ENCODE results near the gene CPED1.
"Not testable (repeated sequence)": the region's sequence is repeated elsewhere in the genome, so short reads cannot be mapped to it uniquely, and the experiment has no call there.

Gene CPED1

GRCh38 chr7:120979765-120980499 lies 8.6 kb upstream of the CPED1 start:
- POLR2A ChIA-PET: no interaction called here
- no peaks in the 10 kb centered on the region for H3K9me3 ChIP-seq (ENCODE audit: control extremely low read depth in 1 of 5, control insufficient read depth in 4 of 5, insufficient read depth in 2 of 5, low read depth in 1 of 5, low read length in 4 of 5)
- WGBS (ENCODE audit: insufficient coverage): no CpG with 5 or more reads among the region's 1 CpG

DNA sequence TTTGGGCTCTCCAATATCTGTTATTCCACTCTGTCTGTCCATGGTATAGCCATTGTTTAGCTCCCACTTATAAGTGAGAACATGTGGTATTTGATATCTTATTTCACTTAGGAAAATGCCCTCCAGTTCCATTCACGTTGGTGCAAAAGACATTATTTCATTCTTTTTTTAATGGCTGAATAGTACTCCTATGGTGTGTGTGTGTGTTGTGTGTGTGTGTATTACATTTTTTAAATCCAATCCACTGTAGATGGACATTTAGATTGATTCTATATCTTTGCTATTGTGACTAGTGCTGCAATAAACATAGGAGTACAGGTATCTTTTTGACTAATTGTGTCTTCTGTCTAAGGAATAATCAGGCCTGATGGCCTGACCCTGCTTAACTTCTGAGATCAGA lies 7.4 kb upstream of the CPED1 start:
- DNase-seq: no peak
- Histone ChIP-seq H3K36me3 (ENCODE audit: control insufficient read depth in 4 of 4, insufficient read depth in 4 of 4, low read length in 3 of 4) (no peaks in the 10 kb centered on the region), H3K4me3 (ENCODE audit: control insufficient read depth in 1 of 7, extremely low read depth in 1 of 7, insufficient read depth in 4 of 7, low read depth in 2 of 7, low read length in 6 of 7) (no peak overlapping the region), H3K27ac (ENCODE audit: insufficient read depth in 1 of 2, low read depth in 1 of 2, low read length in 2 of 2, poor library complexity in 1 of 2, severe bottlenecking in 2 of 2) (no peak overlapping the region), H3K27me3 (replicated peaks in 2 of 5; ENCODE audit: control insufficient read depth in 4 of 5, insufficient read depth in 5 of 5, low read length in 4 of 5) (no peaks in the 10 kb centered on the region), H3K4me1 (ENCODE audit: control extremely low read depth in 1 of 4, control insufficient read depth in 4 of 4, insufficient read depth in 4 of 4, low read length in 3 of 4) (peaks cover 0 to 34% (median 3%) of the 10 kb centered on the region in 4 experiments), H3K9me3 (ENCODE audit: control extremely low read depth in 1 of 5, control insufficient read depth in 4 of 5, insufficient read depth in 2 of 5, low read depth in 1 of 5, low read length in 4 of 5) (no peaks in the 10 kb centered on the region)
- CTCF ChIA-PET: interaction anchor here (1.3 kb wide), 1 partner anchor 95 kb away, joined by 3 read pairs; no protein-coding TSS in a partner anchor
- no CpG with 5 or more reads among the region's 1 CpG for WGBS (ENCODE audit: insufficient coverage)
- POLR2A ChIA-PET: no interaction called here

More at GRCh38 chr7:120979765-120980499, 8.6 kb upstream of the CPED1 start:
- CTCF ChIA-PET: interaction anchor here (0.9 to 2.2 kb wide), 4 partner anchors 9 to 128 kb away, joined by 3 to 13 read pairs (median 3); partner anchors contain the start of gene CPED1
- Histone ChIP-seq H3K4me1 (ENCODE audit: control extremely low read depth in 1 of 4, control insufficient read depth in 4 of 4, insufficient read depth in 4 of 4, low read length in 3 of 4) (peaks cover 0 to 34% (median 3%) of the 10 kb centered on the region in 4 experiments), H3K4me3 (ENCODE audit: control insufficient read depth in 1 of 7, extremely low read depth in 1 of 7, insufficient read depth in 4 of 7, low read depth in 2 of 7, low read length in 6 of 7) (no peak overlapping the region), H3K27me3 (replicated peaks in 2 of 5; ENCODE audit: control insufficient read depth in 4 of 5, insufficient read depth in 5 of 5, low read length in 4 of 5) (no peaks in the 10 kb centered on the region), H3K36me3 (ENCODE audit: control insufficient read depth in 4 of 4, insufficient read depth in 4 of 4, low read length in 3 of 4) (peaks cover 0 to 11% (median 2%) of the 10 kb centered on the region in 4 experiments), H3K27ac (ENCODE audit: insufficient read depth in 1 of 2, low read depth in 1 of 2, low read length in 2 of 2, poor library complexity in 1 of 2, severe bottlenecking in 2 of 2) (no peak overlapping the region)
- DNase-seq: peak in 2 of 3 donors; percentile 63 to 73

DNA sequence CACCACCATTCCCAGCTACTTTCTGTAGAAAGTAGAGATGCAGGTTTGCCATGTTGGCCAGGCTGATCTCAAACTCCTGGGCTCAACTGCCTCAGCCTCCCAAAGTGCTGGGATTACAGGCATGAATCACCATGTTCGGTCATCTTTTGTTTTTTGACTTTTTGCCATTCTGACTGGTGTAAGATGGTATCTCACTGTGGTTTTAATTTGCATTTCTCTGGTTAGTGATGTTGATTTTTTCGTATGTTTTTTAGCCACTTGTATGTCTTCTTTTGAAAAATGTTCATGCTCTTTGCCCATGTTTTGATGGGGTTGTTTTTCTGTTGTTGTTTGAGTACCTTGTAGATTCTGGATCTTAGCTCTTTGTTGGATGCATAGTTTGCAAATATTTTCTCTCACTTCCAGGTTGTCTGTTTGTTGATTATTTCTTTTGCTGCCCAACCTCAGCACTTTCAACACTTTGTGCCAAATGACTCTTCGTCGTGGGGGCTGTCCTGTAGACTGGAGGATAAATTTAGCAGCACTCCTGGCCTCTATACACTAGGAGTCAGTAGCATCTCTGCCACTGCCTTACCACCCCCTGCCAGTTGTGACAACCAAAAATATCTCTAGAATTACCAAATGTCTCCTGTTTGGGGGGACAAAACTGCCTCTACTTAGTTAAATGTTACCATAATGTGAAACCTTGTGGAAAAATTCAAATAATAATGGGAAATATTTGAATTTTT lies 6.5 kb upstream of the CPED1 start:
- no peak overlapping the region for H3K27ac ChIP-seq (ENCODE audit: insufficient read depth in 1 of 2, low read depth in 1 of 2, low read length in 2 of 2, poor library complexity in 1 of 2, severe bottlenecking in 2 of 2)
- peak in 2 of 3 donors; percentile 30 to 46 for DNase-seq
- peaks cover 0 to 34% (median 3%) of the 10 kb centered on the region in 4 experiments for H3K4me1 ChIP-seq (ENCODE audit: control extremely low read depth in 1 of 4, control insufficient read depth in 4 of 4, insufficient read depth in 4 of 4, low read length in 3 of 4)
- ChIA-PET CTCF (no interaction called here), POLR2A (interaction anchor here (0.6 kb wide), 1 partner anchor 32 kb away, joined by 4 read pairs; the partner anchor contains the start of gene ING3)
- no peak overlapping the region for H3K4me3 ChIP-seq (ENCODE audit: control insufficient read depth in 1 of 7, extremely low read depth in 1 of 7, insufficient read depth in 4 of 7, low read depth in 2 of 7, low read length in 6 of 7)
- 66% methylated on average over 4 of the region's 4 CpGs for WGBS (ENCODE audit: insufficient coverage)
- no peaks in the 10 kb centered on the region for H3K9me3 ChIP-seq (ENCODE audit: control extremely low read depth in 1 of 5, control insufficient read depth in 4 of 5, insufficient read depth in 2 of 5, low read depth in 1 of 5, low read length in 4 of 5)
- no peaks in the 10 kb centered on the region for H3K36me3 ChIP-seq (ENCODE audit: control insufficient read depth in 4 of 4, insufficient read depth in 4 of 4, low read length in 3 of 4)
- no peaks in the 10 kb centered on the region for H3K27me3 ChIP-seq (replicated peaks in 2 of 5; ENCODE audit: control insufficient read depth in 4 of 5, insufficient read depth in 5 of 5, low read length in 4 of 5)

DNA sequence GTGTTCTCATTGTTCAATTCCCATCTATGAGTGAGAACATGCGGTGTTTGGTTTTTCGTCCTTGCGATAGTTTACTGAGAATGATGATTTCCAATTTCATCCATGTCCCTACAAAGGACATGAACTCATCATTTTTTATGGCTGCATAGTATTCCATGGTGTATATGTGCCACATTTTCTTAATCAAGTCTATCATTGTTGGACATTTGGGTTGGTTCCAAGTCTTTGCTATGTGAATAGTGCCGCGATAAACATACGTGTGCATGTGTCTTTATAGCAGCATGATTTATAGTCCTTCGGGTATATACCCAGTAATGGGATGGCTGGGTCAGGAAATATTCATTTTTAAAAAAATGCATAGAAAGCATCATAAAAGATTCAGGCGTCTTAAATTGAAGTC lies 4.9 kb upstream of the CPED1 start:
- POLR2A ChIA-PET: not testable (repeated sequence)
- 90% methylated on average over 2 of the region's 8 CpGs for WGBS (ENCODE audit: insufficient coverage)

GRCh38 chr7:120984406-120984805 lies 4.1 kb upstream of the CPED1 start:
- no peak for DNase-seq
- POLR2A ChIA-PET: no interaction called here
- CTCF ChIA-PET: interaction anchor here (1.2 to 8.2 kb wide), 5 partner anchors 18 to 111 kb away, joined by 3 to 193 read pairs (median 4); no protein-coding TSS in a partner anchor

More for the DNA sequence above, 4.9 kb upstream of the CPED1 start:
- H3K27me3 ChIP-seq (replicated peaks in 2 of 5; ENCODE audit: control insufficient read depth in 4 of 5, insufficient read depth in 5 of 5, low read length in 4 of 5); CTCF ChIA-PET; H3K9me3 ChIP-seq (ENCODE audit: control extremely low read depth in 1 of 5, control insufficient read depth in 4 of 5, insufficient read depth in 2 of 5, low read depth in 1 of 5, low read length in 4 of 5); H3K27ac ChIP-seq (ENCODE audit: insufficient read depth in 1 of 2, low read depth in 1 of 2, low read length in 2 of 2, poor library complexity in 1 of 2, severe bottlenecking in 2 of 2); H3K4me3 ChIP-seq (ENCODE audit: control insufficient read depth in 1 of 7, extremely low read depth in 1 of 7, insufficient read depth in 4 of 7, low read depth in 2 of 7, low read length in 6 of 7); DNase-seq; H3K36me3 ChIP-seq (ENCODE audit: control insufficient read depth in 4 of 4, insufficient read depth in 4 of 4, low read length in 3 of 4): not testable (repeated sequence)
- peaks cover 7 to 41% (median 9%) of the 10 kb centered on the region in 4 experiments for H3K4me1 ChIP-seq (ENCODE audit: control extremely low read depth in 1 of 4, control insufficient read depth in 4 of 4, insufficient read depth in 4 of 4, low read length in 3 of 4)

DNA sequence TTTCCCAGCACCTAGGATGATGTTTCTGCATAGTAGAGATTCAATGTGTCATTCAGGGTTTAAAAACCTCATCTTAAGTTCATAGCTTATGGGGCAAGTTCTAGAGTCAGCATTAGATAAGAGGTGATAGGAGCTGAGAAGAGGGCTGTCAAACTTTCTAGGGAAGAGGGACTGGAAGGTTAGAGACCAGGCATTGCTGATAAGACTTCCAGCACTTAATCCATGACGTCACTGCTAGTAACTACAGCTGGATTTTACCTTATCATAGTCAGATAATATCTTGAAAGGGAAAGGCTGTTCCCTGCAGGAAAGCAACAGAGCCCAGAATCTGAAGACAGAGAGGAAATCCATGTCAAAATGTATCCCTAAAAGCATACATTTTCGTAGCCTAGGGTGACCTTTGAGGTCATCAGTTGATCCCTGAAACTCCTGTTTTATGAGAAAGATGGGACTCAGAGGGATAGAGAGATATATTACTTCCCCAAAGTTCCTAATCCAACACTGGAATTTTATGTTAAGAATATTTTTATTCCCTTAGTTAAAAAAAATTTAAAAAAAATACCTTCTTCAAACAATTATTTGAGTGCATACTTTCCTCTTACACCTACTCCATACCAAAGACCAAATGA lies 3.3 kb upstream of the CPED1 start:
- no peaks in the 10 kb centered on the region for H3K27me3 ChIP-seq (replicated peaks in 2 of 5; ENCODE audit: control insufficient read depth in 4 of 5, insufficient read depth in 5 of 5, low read length in 4 of 5)
- no peak overlapping the region for H3K27ac ChIP-seq (ENCODE audit: insufficient read depth in 1 of 2, low read depth in 1 of 2, low read length in 2 of 2, poor library complexity in 1 of 2, severe bottlenecking in 2 of 2)
- ChIA-PET CTCF (interaction anchor here (1.2 to 8.2 kb wide), 8 partner anchors 12 to 179 kb away, joined by 3 to 193 read pairs (median 5); no protein-coding TSS in a partner anchor), POLR2A (interaction anchor here (0.5 kb wide), 1 partner anchor 171 kb away, joined by 3 read pairs; no protein-coding TSS in a partner anchor)
- H3K36me3 ChIP-seq (ENCODE audit: control insufficient read depth in 4 of 4, insufficient read depth in 4 of 4, low read length in 3 of 4): no peaks in the 10 kb centered on the region
- peaks cover 10 to 45% (median 17%) of the 10 kb centered on the region in 4 experiments for H3K4me1 ChIP-seq (ENCODE audit: control extremely low read depth in 1 of 4, control insufficient read depth in 4 of 4, insufficient read depth in 4 of 4, low read length in 3 of 4)
- H3K4me3 ChIP-seq (ENCODE audit: control insufficient read depth in 1 of 7, extremely low read depth in 1 of 7, insufficient read depth in 4 of 7, low read depth in 2 of 7, low read length in 6 of 7): no peak overlapping the region
- H3K9me3 ChIP-seq (ENCODE audit: control extremely low read depth in 1 of 5, control insufficient read depth in 4 of 5, insufficient read depth in 2 of 5, low read depth in 1 of 5, low read length in 4 of 5): no peaks in the 10 kb centered on the region
- no peak for DNase-seq
- no CpG with 5 or more reads among the region's 2 CpGs for WGBS (ENCODE audit: insufficient coverage)

More at GRCh38 chr7:120984406-120984805, 4.1 kb upstream of the CPED1 start:
- Histone ChIP-seq H3K9me3 (ENCODE audit: control extremely low read depth in 1 of 5, control insufficient read depth in 4 of 5, insufficient read depth in 2 of 5, low read depth in 1 of 5, low read length in 4 of 5) (no peaks in the 10 kb centered on the region), H3K4me3 (ENCODE audit: control insufficient read depth in 1 of 7, extremely low read depth in 1 of 7, insufficient read depth in 4 of 7, low read depth in 2 of 7, low read length in 6 of 7) (no peak overlapping the region), H3K4me1 (ENCODE audit: control extremely low read depth in 1 of 4, control insufficient read depth in 4 of 4, insufficient read depth in 4 of 4, low read length in 3 of 4) (peaks cover 10 to 44% (median 14%) of the 10 kb centered on the region in 4 experiments), H3K27me3 (replicated peaks in 2 of 5; ENCODE audit: control insufficient read depth in 4 of 5, insufficient read depth in 5 of 5, low read length in 4 of 5) (no peaks in the 10 kb centered on the region), H3K27ac (ENCODE audit: insufficient read depth in 1 of 2, low read depth in 1 of 2, low read length in 2 of 2, poor library complexity in 1 of 2, severe bottlenecking in 2 of 2) (no peak overlapping the region), H3K36me3 (ENCODE audit: control insufficient read depth in 4 of 4, insufficient read depth in 4 of 4, low read length in 3 of 4) (no peaks in the 10 kb centered on the region)
- no CpG with 5 or more reads among the region's 3 CpGs for WGBS (ENCODE audit: insufficient coverage)
